Inflammatory macrophage treated with lipopolysaccharide for 1 hour (primary cell): ENCODE data around the gene CMSS1.
A peak's percentile ranks its signal among the peaks of the same experiment; 100 is the strongest.

Experiments
- DNase-seq, 2 donors: peaks; one replicate each; pipeline ENCODE4 v3.0.0-alpha.2; 2020 to 2022

CMSS1 gene

DNA sequence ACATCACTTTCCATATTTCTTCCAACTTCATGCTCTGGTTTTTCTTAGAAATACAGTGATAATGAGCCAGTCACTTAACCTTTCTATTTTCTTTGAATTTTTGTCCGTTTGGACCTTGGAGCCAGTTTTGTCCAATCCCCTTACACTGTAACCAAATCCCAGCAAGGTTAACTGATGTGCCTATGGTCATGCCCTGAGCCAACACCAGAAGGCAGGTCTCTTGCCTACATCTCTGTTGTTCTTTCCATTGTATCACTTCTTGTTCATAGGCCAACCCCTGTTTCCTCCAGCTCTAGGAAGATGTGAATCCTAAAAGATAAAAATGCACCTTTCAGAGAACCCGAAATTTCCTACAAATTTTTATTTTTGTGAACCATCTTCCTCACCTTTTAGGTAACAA lies 122.7 kb downstream of the CMSS1 start:
- no peak for DNase-seq

DNA sequence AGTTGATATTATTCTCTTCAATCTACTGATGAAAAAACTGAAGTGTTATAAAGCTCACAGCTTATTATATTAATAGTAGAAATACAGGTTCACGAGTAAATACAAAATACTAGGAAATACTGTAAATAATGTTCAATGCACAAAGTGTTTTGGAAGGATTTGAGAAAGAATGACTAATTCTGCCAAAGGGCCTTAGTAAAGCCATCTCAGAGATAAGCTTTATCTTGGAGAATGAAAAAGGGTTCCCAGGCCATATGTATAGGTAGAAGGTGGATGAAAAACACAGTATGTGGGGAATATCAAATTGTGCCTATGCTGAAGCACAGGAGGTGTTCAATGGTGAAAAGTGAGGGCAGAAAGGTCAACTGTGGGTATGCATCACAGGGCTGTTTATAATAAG lies 123.5 kb downstream of the CMSS1 start:
- DNase-seq, result no peak

DNA sequence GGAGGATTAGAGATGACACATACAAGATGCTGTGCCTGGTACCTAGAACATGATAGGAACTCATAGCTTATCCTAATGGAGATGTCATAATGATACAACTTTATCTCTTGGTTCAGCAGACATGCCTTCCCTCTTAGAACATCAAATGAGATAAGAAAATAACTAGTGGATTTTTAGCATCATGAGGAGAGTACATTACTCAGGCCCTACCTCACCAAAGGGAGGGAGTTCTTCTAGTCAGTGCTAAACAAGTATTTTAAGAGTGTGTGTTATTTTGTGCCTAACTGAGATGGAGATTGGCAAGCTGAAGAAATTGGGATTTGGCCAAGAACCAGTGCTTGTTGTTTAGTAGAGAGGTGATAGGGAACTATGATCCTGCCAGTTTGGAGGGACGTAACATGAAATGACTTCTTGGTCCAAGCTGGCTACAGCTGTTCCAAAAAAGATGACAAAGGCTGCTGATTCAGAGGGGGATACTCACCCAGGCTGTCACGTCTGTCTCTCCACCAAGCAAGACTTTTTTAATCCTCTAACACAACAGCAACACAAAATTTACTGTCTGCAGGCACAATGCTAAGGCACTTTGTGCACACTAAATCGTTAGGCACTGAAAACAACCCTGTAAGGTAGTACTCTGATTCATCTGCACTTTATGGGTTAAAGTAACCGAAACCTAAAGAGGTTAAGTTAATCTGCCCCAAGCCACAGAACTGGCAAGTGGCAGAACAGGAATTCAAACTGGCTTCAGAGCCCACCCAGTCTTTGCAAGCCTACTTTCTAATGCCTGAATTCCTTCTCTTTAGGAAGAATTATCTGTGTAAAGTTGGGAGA lies 126.5 kb downstream of the CMSS1 start:
- DNase-seq, result no peak

DNA sequence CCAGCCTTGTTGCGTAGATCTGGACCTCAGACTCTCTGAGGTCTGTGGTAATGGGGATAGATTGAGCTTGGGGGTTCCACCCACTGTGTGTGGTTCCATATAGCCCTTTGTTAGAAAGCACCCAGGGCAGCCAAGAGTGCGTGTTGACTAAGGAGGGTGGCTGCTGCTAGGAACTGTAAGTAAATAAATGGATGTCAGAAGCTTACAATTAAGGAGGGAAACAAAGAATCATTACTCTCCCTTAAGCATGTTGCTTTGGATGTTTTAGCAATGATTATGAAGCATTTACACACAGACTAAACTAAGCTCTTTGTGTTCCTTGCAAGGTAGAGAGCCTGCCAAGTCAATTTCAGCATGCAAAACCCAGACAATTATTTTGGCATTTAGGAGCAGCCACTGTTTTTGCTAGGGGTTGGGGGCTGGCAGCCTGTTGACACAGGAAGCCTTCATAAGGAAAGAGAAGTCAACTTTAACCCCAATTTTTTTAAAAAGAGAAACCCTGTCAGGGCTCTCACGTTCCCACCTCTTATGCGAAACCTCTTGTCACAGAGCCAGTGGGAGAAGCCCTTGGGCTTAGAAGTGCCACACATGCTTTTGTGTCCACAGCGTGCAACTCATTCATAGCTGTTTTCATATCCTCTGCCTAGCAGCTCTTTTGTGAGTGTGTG lies 127.8 kb downstream of the CMSS1 start:
- no peak for DNase-seq

DNA sequence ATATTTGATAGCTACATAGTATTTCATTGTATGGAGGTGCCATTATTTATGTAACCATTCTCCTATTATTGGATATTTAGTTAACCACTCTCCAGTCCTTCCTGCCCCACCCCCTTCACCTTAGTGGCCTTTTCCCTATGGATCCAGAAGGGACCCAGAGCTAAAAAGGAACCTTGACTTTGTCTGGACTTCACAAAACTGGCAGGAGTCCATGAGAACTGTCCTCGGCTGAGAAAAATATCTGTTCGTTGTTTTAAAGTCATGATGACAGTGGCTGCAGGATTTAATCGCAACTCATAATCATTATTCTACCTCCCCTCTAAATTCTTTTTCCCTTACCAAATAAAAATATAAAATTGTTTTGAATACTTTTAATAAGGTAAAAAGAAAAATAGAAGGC lies 129.7 kb downstream of the CMSS1 start:
- no peak for DNase-seq

DNA sequence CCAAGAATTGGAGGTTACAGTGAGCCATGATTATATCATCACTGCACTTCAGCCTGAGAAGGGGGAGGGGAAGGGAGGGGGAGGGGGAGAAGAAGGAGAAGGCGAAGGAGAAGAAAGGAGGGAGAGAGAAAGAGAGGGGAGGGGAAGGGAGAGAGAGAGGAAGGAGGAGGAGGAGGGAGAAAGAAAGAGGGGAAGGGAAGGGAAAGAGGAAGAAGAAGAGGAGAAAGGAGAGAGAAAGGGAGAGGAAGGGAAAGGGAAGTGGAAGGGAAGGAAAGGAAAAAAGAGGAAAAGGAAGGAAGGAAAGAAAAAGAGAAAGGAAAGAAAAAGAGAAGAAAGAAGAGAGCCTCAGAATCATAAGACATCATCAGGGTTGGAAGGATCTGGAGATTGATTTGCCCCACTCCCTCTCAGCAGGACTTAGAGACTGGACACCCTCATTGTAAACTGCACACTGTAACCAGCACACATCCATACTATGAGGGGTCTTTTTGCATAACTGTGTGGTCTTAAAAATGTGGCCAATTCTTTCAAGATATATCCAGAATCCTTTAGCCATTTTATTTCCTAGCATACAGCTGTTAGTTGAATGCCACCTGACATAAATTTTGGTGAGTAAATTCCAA lies 130.9 kb downstream of the CMSS1 start:
- DNase-seq, result no peak

DNA sequence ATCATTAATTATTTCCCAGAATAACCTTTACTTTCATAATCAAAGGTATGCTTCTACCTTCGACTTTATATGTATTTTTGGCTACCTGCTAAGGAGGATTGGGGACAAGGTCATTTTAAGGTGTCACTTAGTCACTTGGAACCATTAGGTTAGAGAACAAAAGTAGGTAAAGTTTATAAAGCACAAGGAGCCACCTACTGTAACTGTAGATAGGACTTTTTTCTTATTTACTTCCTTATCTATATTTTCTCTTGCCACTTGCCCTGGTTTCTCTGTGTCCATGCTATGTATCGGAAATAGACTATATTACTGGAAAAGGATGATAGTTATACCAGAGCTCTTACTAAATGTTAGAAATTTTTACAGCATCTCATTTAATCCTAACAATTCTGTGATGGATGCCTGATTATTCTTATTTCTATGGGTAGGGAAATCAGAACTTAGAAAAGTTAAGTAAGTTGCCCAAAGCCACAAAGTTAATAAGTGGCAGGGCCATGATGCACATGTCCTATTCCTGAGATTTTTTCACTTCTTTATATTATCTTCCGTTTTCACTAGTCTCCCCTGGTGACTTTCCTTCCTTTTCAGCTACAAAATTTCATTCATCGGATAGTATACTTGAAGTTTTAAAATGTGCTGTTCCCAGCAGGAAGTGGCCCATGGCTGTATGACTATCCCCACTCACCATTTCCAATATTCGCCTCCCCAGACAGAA lies 132.5 kb downstream of the CMSS1 start:
- DNase-seq, result no peak

DNA sequence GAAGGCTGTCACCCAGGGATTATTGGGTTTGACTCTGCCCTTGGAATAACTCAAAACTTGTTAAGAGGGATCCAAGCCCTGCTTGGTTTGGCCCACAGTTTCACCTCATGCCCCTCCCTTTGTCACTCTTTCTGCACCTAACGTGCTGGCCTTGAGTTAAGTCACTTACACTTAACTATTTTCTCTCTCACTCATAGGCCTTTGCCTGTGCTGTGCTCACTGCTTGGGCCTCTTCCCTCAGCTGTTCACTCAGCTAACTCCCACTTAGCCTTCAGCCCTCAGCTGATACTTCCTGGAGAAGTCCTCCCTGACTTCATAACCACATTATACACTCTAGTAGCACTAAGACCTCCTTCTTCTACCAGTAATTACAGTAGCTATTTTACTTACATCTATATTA lies 133.3 kb downstream of the CMSS1 start:
- peak; percentile 7 to 34 for DNase-seq

DNA sequence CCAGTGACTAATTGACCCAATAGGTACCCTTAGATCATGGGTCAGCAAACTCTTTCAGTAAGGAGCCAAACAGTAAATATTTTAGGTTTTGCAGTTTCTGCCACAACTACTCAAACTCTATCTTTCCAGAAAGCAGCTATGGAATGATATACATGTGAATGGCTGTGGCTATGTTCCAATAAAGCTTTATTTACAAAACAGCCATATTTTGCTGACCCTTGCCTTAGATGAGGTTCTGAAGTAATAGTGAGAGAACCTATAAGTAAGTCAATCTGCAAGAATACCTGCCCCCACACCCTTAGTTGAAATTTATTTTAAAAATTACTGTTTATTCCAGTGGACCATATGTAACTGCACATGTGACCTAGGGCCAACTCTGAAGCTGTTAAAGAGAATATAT lies 134.0 kb downstream of the CMSS1 start:
- DNase-seq, result no peak

DNA sequence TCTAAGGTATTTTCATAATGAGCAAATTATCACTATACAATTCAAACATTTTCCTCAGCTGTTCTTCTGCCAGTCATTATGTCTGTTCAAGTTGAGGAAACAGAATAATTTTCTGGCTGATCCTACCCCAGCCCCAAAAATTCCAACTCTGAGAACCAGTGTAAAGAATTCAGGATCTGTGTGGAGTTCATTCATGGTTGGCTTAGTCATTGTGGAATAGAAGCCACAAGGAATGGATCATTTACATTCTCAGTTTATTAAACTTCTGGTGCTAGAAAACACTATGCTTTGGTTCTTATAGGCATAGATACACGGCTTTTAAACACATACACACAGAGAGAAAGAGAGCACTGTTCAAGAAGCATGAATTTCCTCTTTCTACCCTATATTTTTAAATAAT lies 134.6 kb downstream of the CMSS1 start:
- DNase-seq, result no peak

DNA sequence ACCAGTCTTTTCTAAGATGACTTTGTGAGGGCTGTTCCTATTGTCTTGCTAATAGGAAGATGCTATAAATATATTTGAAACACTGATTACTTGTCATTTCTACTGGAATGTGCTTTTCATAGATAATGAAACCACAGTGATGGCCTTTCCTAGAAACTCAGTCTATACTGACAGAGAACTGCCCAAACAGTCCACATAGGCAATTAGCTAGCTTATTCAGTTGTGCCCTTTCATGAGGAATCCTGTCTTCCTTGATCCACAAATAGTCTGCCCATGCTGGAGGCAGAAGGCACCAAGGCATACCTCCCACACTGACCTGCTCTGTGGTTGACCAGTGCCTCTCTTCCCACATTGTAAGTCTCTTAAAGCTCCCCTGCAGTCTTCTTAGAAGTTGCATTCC lies 135.9 kb downstream of the CMSS1 start:
- DNase-seq, result no peak

DNA sequence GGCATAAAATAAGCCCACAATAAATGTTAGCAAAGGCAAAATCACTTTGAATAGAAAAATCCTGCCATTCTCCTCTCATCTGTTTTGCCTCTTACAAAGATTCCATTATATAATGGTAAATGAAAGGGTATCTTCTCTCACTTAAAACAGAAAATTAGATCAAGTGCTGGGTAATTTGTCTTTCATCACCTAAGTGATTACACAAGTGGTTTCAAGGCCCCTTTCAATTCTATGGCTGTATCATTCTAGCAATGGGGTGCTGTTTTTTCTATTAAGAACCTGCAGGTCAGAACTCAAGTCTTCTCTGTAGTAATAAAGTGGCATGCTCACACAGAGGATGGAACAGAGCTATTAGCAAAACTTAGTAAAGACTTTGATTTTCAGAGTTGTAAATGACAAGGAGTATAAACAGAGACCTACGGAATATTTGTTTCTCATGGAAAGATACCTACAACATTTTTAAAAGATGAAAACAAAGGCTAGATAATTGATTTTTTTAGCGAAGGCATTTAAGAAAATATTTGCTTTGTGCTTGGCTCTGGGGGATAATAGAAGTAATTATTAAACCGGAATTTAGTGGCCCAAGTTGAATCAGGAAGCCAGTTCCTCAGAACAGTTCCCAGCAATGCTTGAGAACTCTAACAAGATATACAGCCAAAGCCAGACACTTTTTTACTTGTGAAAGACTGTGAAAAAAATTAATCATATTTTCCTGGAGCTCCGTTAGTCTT lies 137.4 kb downstream of the CMSS1 start:
- DNase-seq, result no peak

DNA sequence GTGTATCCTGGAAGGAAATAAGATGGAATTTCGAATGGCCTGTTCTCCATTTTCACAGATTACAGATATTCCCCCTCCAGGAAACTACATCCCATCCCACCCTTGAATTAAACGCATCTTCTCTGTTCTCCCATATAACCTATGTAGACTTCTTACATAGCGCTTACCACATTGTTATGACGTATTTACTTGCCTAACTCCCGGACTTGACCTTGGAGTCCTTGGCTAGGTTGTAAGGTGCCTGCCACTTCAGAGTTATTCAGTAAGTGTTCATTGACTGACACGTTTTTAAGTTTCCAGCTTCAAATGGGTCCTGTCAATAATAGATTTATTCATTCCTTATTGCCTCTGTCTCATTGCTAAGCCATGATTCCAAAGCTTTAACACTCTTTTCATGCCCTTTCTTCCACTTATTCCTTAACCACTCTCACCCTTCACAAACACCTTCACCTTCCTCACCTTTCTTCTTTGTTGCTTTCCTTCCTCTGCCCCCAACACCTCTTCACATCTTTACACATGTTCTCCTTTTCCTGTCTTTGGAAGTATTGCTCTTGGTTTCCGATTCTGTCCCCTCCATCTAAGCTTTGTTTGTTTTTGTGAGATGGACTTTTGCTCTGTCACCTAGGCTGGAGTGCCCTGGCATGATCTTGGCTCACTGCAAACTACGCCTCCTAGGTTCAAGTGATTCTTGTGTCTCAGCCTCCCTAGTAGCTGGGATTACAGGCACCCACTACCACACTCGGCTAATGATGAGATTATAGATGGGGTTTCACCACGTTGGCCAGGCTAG lies 138.3 kb downstream of the CMSS1 start:
- DNase-seq, result no peak

DNA sequence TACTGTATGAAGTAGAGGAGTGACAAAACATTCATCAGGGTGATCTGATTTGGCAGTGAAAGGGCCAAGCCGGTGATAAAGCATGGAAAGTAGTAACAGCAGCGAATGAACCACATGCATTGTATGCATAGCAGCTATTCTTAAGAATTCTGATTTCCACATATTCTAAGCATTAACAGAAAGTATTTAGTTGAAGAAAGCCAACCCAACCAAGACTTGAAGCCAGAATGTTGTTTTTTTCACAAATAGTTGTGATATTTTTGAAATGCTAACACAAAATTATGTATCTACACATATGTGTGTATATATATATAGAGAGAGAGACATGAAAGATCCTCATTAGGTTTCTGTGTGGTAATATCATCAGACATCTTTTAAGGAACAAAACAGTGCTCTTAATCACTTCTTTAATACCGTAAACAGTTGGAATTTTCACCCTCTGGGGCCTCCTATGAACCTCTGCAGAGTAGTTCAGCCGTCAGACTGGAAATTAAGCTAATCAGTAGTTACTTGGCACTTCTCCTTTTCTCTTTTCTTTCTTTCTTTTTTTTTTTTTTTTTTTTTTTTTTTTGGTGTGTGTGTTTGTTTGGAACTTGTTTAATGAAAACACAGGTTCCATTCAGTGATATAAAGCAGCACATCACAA lies 139.6 kb downstream of the CMSS1 start:
- DNase-seq, result no peak

DNA sequence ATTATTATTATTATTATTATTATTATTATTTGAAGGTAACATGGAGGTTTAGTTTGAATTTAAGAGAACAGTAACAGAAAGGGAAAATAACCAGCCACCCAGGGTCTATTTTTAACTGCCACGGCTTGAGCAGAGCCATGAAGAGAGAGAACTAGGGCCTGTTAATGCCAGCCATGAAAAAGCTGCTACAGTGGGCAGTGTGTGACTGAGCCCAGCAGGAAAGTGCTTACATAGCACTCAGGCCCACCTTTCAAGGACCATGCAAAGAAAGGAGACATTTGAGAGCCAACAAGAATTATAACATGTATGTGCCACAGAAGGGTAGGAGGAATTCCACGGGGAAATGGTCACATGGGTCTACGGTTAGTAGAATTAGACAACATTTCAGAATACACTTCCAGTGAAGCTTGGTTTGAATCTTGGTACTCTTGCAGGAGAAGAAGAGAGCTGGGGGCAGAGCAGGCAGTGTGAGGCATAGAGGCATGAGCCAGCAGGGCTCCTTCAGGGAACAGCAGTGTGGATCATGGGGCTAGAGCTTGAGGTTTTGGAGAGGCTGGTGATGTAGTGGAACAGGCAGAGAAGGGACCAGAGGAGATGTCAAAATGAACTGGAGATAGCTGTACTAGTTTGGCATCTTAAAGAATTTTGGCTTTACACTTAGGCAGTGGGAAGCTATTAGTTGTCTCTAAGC lies 140.7 kb downstream of the CMSS1 start:
- DNase-seq, result no peak

DNA sequence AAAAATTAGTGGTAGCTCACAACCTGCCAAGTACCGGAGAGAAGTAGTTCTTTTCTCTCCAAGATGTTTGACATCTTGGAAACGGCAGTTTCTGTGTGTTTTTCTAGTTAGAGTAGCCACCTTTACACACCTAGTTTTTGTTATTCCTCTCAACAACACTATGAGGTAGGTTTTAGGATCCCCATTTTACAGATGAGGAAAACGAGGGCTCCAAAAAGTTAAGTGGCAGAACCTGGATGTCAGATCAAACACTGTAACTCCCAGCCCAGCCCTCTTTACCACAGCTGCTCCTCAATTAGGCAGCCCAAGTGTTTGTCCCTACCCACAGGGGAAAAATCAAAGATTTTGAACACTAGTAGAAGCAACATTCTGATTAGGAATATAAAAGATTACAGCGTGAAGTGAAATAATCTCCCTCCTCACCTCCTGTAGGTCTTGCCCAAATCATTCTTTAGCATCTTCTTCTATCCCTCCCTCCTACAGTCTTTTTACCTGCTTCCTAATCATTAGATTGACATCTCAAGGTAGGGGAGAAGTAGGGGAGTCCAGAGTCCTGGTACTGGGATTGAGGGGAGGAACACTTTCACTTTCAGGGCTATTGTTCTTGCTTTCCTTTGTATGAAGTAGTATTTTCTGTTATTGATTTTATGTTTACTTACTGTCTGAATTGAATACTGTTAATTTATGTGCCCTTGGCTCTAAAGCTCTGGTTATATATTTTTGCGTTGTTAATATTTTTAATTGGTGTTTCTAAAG lies 142.6 kb downstream of the CMSS1 start:
- no peak for DNase-seq

DNA sequence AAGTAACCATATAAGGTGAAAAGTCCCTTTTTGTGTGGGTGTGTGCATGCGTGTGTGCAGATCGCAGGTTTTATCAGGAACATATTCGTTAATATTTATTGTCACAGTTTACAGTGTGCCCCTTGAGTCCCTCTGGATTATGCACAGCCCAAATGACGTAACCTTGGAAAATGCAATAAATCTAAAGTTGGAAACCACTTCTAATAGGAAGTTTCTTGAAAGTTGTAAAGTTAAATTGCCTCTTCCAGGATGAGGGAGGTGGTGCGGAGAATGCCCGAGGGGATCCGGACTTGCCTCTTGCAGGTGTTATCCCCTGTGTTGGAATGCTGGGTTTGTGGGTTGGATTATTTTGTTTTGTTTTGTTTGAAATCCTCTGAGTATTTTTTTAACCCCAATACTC lies 143.3 kb downstream of the CMSS1 start:
- DNase-seq, result no peak

DNA sequence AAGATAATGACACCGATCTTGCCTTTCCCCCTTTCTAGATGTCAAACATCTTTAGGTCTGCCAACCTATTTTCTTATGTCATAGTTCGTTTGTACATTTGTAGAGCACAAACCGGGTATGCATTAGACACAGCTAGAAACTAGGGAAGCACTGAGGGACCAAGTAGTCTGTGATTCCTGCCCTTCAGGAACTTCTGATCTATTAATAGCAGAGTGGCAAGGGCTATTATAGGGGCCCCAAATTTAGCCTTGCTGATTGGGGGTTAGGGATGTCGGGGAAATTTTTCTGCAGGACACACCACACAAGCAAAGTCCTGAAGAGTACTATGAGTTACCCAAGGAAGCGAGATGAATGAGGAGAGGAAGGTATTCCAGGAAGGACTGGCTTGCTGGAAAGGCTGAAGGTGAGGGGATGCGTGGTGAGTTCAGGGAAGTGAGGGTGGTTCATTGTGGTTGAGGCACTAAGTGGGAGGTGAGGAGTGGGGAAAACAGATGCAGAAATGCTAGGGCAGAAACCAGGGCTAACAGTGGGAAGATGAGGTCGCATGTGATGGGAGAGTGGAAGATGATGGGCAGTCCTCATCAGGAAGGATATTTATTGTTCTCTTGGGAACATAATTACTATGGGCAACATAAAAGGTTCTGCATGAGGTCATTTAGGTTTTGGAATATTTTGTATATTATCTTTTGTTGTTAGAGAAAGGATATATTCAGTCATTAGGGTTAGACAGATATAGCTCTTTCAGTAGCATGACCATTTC lies 144.3 kb downstream of the CMSS1 start:
- DNase-seq, result no peak

DNA sequence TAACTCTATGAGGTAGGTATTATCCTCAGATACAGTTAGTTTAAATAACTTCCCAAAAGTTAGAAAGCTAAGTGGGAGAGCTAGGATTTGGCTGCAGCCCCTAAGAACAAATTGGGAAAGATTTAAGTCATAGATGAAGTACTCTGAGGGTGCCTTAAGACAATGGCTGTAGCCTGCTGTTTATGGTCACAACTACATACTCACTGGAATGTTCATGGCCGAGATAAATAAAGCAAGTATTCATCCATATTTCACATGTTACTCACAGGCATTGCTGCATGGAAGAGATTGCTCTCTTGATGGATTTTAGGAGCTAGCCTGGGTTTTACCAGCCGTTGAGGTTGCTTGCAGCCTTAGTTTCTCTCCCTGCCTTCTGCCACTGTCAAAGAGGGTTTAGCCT lies 145.0 kb downstream of the CMSS1 start:
- DNase-seq, result no peak
